MM.1S (cell line): Measurements from ENCODE around the gene CIPC.

Experiments
- DNase-seq: peaks from one replicate; pipeline ENCODE4 v3.0.0-alpha.2; 2015
- H2AFZ ChIP-seq: fragments of 300-600 bp; sonication (generic); 2 replicates; pipeline ENCODE4 v1.6.0; 2016; ENCODE audit warnings: antibody characterized with exemption, low read length
- H3F3A ChIP-seq: fragments of 300-600 bp; sonication (generic); 2 replicates; pipeline ENCODE4 v1.6.1; 2016; ENCODE audit warnings: mild to moderate bottlenecking, antibody characterized with exemption, low read length, moderate library complexity, mixed read lengths; ENCODE audit not compliant: insufficient read depth
- H3K27ac ChIP-seq: fragments of 300-600 bp; sonication (generic); 2 replicates; pipeline ENCODE4 v1.5.1; 2016; ENCODE audit warnings: mild to moderate bottlenecking, low read length
- H3K27me3 ChIP-seq: fragments of 300-600 bp; sonication (generic); replicated peaks from 2 replicates; pipeline ENCODE4 v1.6.0; 2016; ENCODE audit warnings: low read length; ENCODE audit not compliant: insufficient read depth
- H3K36me3 ChIP-seq: fragments of 300-600 bp; sonication (generic); replicated peaks from 2 replicates; pipeline ENCODE4 v1.6.1; 2016; ENCODE audit warnings: mild to moderate bottlenecking, low read length, mixed read lengths; ENCODE audit not compliant: insufficient read depth
- H3K4me1 ChIP-seq: fragments of 300-600 bp; sonication (generic); 2 replicates; pipeline ENCODE4 v1.6.1; 2016; ENCODE audit warnings: low read length, mixed read lengths
- H3K4me2 ChIP-seq: fragments of 300-600 bp; sonication (generic); 2 replicates; pipeline ENCODE4 v1.6.0; 2016; ENCODE audit warnings: low read depth, low read length
- H3K4me3 ChIP-seq: fragments of 300-600 bp; sonication (generic); 2 replicates; pipeline ENCODE4 v1.5.1; 2016; ENCODE audit warnings: low read length, mixed read lengths
- H3K79me2 ChIP-seq: fragments of 300-600 bp; sonication (generic); 2 replicates; pipeline ENCODE4 v1.6.1; 2016; ENCODE audit warnings: mixed run types, low read length, mixed read lengths
- H3K9ac ChIP-seq: fragments of 300-600 bp; sonication (generic); 2 replicates; pipeline ENCODE4 v1.6.1; 2016; ENCODE audit warnings: low read length, mixed read lengths
- H3K9me2 ChIP-seq: fragments of 300-600 bp; sonication (generic); replicated peaks from 2 replicates; pipeline ENCODE4 v1.6.1; 2016; ENCODE audit warnings: mild to moderate bottlenecking, low read length, mixed read lengths; ENCODE audit not compliant: insufficient read depth
- H3K9me3 ChIP-seq: fragments of 300-600 bp; sonication (generic); replicated peaks from 2 replicates; pipeline ENCODE4 v1.6.1; 2016; ENCODE audit warnings: mild to moderate bottlenecking, low read length, mixed read lengths; ENCODE audit not compliant: insufficient read depth
- H4K20me1 ChIP-seq: fragments of 300-600 bp; sonication (generic); 2 replicates; pipeline ENCODE4 v1.6.1; 2016; ENCODE audit warnings: mild to moderate bottlenecking, low read length, moderate library complexity, mixed read lengths; ENCODE audit not compliant: insufficient read depth
- EZH2 ChIP-seq: fragments of 300-600 bp; sonication (generic); optimal IDR thresholded peaks from 2 replicates; pipeline ENCODE3; 2017; ENCODE audit warnings: low read depth, mild to moderate bottlenecking, antibody characterized with exemption, low read length, mixed read lengths
- EZH2phosphoT487 ChIP-seq: fragments of 300-600 bp; sonication (generic); IDR thresholded peaks from 2 replicates; pipeline ENCODE4 v1.6.1; 2018; ENCODE audit warnings: antibody characterized with exemption, low read length
- TF ChIP-seq, protein P1 (sequence below): fragments of 300-600 bp; sonication (generic); IDR thresholded peaks from 2 replicates; pipeline ENCODE4 v1.5.1; 2016; ENCODE audit warnings: antibody characterized with exemption, low read length, mixed read lengths

CIPC gene

GRCh38 chr14:77103475-77103874 lies 5.4 kb downstream of the CIPC start:
- TF ChIP-seq EZH2phosphoT487 (no peak), EZH2 (no peak)
- TF ChIP-seq, protein P1, sequence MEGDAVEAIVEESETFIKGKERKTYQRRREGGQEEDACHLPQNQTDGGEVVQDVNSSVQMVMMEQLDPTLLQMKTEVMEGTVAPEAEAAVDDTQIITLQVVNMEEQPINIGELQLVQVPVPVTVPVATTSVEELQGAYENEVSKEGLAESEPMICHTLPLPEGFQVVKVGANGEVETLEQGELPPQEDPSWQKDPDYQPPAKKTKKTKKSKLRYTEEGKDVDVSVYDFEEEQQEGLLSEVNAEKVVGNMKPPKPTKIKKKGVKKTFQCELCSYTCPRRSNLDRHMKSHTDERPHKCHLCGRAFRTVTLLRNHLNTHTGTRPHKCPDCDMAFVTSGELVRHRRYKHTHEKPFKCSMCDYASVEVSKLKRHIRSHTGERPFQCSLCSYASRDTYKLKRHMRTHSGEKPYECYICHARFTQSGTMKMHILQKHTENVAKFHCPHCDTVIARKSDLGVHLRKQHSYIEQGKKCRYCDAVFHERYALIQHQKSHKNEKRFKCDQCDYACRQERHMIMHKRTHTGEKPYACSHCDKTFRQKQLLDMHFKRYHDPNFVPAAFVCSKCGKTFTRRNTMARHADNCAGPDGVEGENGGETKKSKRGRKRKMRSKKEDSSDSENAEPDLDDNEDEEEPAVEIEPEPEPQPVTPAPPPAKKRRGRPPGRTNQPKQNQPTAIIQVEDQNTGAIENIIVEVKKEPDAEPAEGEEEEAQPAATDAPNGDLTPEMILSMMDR, result no peak
- H3K4me3 ChIP-seq, result no peak overlapping the region
- no peak overlapping the region for H3K9ac ChIP-seq
- H3K9me2 ChIP-seq, result no peaks in the 10 kb centered on the region
- no peaks in the 10 kb centered on the region for H3F3A ChIP-seq
- H3K79me2 ChIP-seq, result peaks cover 10% of the 10 kb centered on the region
- H3K36me3 ChIP-seq, result no peaks in the 10 kb centered on the region
- H4K20me1 ChIP-seq, result no peaks in the 10 kb centered on the region
- no peak overlapping the region for H2AFZ ChIP-seq
- no peak for DNase-seq
- H3K27ac ChIP-seq, result no peak overlapping the region
- no peaks in the 10 kb centered on the region for H3K4me1 ChIP-seq
- H3K4me2 ChIP-seq, result no peak overlapping the region
- no peaks in the 10 kb centered on the region for H3K9me3 ChIP-seq
- H3K27me3 ChIP-seq, result no peaks in the 10 kb centered on the region

DNA sequence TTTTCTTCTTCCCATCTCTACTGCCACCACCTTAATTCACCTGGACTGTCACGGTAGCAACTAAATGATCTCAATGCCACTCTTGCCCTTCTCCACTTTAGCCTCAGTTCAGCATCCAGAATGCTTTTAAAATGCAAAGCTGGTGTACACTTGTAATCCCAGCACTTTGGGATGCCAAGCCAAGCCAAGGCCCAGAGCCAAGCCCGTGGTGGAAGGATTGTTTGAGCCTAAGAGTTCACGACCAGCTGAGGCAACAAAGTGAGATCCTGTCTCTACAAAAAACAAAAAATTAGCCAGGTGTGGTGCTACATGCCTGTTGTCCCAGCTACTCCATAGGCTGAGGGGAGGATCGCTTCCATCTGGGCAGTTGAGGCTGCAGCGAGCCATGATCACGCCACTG lies 5.9 kb downstream of the CIPC start:
- Histone ChIP-seq H3F3A (no peaks in the 10 kb centered on the region), H4K20me1 (no peaks in the 10 kb centered on the region), H3K4me1 (no peaks in the 10 kb centered on the region), H3K27ac (no peak overlapping the region), H3K36me3 (no peaks in the 10 kb centered on the region), H3K9ac (no peak overlapping the region), H3K79me2 (peaks cover 5% of the 10 kb centered on the region), H3K27me3 (no peaks in the 10 kb centered on the region), H2AFZ (no peak overlapping the region), H3K4me3 (no peak overlapping the region), H3K9me3 (no peaks in the 10 kb centered on the region), H3K4me2 (no peak overlapping the region), H3K9me2 (no peaks in the 10 kb centered on the region)
- TF ChIP-seq EZH2phosphoT487 (no peak), EZH2 (no peak)
- TF ChIP-seq, protein P1, result no peak
- DNase-seq, result no peak

DNA sequence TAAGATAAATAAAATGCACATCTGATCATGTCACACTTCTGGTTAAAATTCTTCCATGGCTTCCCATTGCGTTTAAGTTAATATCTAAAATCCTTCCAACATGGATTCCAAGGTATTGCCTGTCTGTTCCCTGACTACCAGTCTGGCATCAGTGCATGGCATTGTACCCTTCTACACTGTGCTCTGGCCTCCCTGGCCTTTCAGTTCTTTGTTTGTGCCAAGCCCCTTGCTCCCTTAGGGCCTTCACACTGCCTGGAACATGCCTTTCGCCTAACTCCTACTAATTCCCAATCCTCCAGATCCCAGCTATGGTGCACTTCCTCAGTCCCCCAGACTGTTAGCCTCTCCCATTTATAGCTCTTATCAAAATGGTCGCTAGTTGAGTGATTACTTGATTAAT lies 6.3 kb downstream of the CIPC start:
- Histone ChIP-seq H3K9me3 (no peaks in the 10 kb centered on the region), H3K4me3 (no peak overlapping the region), H4K20me1 (no peaks in the 10 kb centered on the region), H3K27me3 (no peaks in the 10 kb centered on the region), H3K79me2 (0 out of 2 replicates have a peak, but pooled peaks cover 4% of the 10 kb centered on the region), H3F3A (no peaks in the 10 kb centered on the region), H3K27ac (no peak overlapping the region), H2AFZ (no peak overlapping the region), H3K9ac (no peak overlapping the region), H3K36me3 (no peaks in the 10 kb centered on the region), H3K4me2 (no peak overlapping the region), H3K9me2 (no peaks in the 10 kb centered on the region), H3K4me1 (no peaks in the 10 kb centered on the region)
- DNase-seq, result no peak
- TF ChIP-seq, protein P1, result no peak
- TF ChIP-seq EZH2phosphoT487, result no peak
